HepG2 (cell line): Measurements from ENCODE around the gene CNDP1. TPM values are rescaled to one million over a fixed set of nuclear protein-coding genes. Genes with fewer than 3 reads are reported as not detected.

ENCODE experiments used
- ATAC-seq: fragments of 200-7000 bp; cut with Tn5 transposase; 3 replicates; pipeline ENCODE4 v1.9.1; 2020; ENCODE audit warnings: mild to moderate bottlenecking, moderate library complexity
- BruUV-seq: library from RNA; stranded (reverse); fragments of 400-500 nt; replicated peaks from 2 replicates; lab custom pipeline; 2021; lab: Mats Ljungman, UMichigan
- CTCF ChIA-PET: fragments of 300-600 bp; formaldehyde crosslinking; extraction: SDS; loops from one replicate; lab custom pipeline; 2021; ENCODE audit warnings: low total read pairs, inconsistent platforms, low intra/inter-chr PET ratio; lab: Yijun Ruan, JAX
- POLR2A ChIA-PET: fragments of 350-600 bp; sonication (Branson Sonifier 250); formaldehyde crosslinking; loops from one replicate; lab custom pipeline; 2020; ENCODE audit warnings: antibody characterized with exemption, inconsistent platforms; lab: Yijun Ruan, JAX
- DNase-seq: peaks from one replicate; pipeline ENCODE4 v3.0.0-alpha.2; 2015; ENCODE audit warnings: low spot score
- FAIRE-seq: peaks from 3 replicates; lab custom pipeline; 2011; peaks lifted over from hg19 to GRCh38; lab: Jason Lieb, UNC
- H2AFZ ChIP-seq: one replicate; pipeline ENCODE4 v1.6.1; 2011; ENCODE audit warnings: low read length, inconsistent platforms
- H3K27ac ChIP-seq: fragments of 300-600 bp; 3 replicates; pipeline ENCODE4 v1.8.0; 2011; ENCODE audit warnings: mixed run types, mild to moderate bottlenecking, mixed read lengths, low read length, inconsistent platforms; ENCODE audit not compliant: insufficient read depth; ENCODE audit errors: extremely low read length
- H3K27me3 ChIP-seq, 2 experiments: fragments of 200-600 bp in 1 of 2; 2 replicates in 1 of 2; 3 replicates in 1 of 2; pipeline versions ENCODE4 v1.6.0 to v1.8.0; 2011; ENCODE audit warnings: low read length in 2 of 2, mild to moderate bottlenecking in 2 of 2, moderate library complexity in 2 of 2, inconsistent platforms in 1 of 2; ENCODE audit not compliant: insufficient read depth in 2 of 2, control insufficient read depth in 1 of 2
- H3K36me3 ChIP-seq, 2 experiments: fragments of 200-600 bp in 1 of 2; replicated peaks in 1 of 2; 2 replicates in 1 of 2; 3 replicates in 1 of 2; pipeline versions ENCODE4 v1.5.1 to v1.8.0; 2011; ENCODE audit warnings: low read length in 2 of 2, inconsistent platforms in 1 of 2; ENCODE audit not compliant: insufficient read depth in 2 of 2, control insufficient read depth in 1 of 2
- H3K4me1 ChIP-seq: 2 replicates; pipeline ENCODE4 v1.5.1; 2012; ENCODE audit warnings: low read length, inconsistent platforms; ENCODE audit not compliant: insufficient read depth
- H3K4me2 ChIP-seq: 2 replicates; pipeline ENCODE4 v1.6.0; 2011; ENCODE audit warnings: low read depth, low read length, inconsistent platforms
- H3K4me3 ChIP-seq, 3 experiments: fragments of 200-600 bp in 1 of 3; sonication (generic), shearing (Covaris generic) in 1 of 3; replicated peaks in 1 of 3; 2 replicates each; pipeline ENCODE4 v1.5.1; 2011 to 2016; ENCODE audit warnings: low read length in 3 of 3, inconsistent platforms in 2 of 3, low read depth in 2 of 3, mild to moderate bottlenecking in 2 of 3, control low read depth in 1 of 3, mixed read lengths in 1 of 3; ENCODE audit not compliant: insufficient read depth in 1 of 3
- H3K79me2 ChIP-seq: one replicate; pipeline ENCODE4 v1.6.1; 2011; ENCODE audit warnings: low read length, inconsistent platforms; ENCODE audit not compliant: insufficient read depth
- H3K9ac ChIP-seq: 2 replicates; pipeline ENCODE4 v1.6.0; 2011; ENCODE audit warnings: mild to moderate bottlenecking, low read depth, low read length, inconsistent platforms; ENCODE audit not compliant: insufficient read depth
- H3K9me3 ChIP-seq: 2 replicates; pipeline ENCODE4 v1.5.1; 2012; ENCODE audit warnings: mild to moderate bottlenecking, low read length
- H4K20me1 ChIP-seq: 2 replicates; pipeline ENCODE4 v1.6.0; 2011; ENCODE audit warnings: inconsistent platforms, mild to moderate bottlenecking, low read length, moderate library complexity; ENCODE audit not compliant: insufficient read depth
- ATF7-NPFF ChIP-seq: sonication (generic); formaldehyde crosslinking; IDR thresholded peaks from 2 replicates; pipeline ENCODE4 v1.8.1; 2023; ENCODE audit warnings: mild to moderate bottlenecking, low read depth, missing genetic modification reagents, moderate library complexity
- ATM ChIP-seq: fragments of 450-650 bp; IDR thresholded peaks from 2 replicates; pipeline ENCODE4 v1.7.1; 2017; ENCODE audit warnings: mild to moderate bottlenecking, borderline replicate concordance
- CEBPB ChIP-seq: IDR thresholded peaks from 2 replicates; pipeline ENCODE4 v1.6.1; 2011; ENCODE audit warnings: low read depth, low read length, improper control_type of control experiment, borderline replicate concordance
- IRX3 ChIP-seq: sonication (generic); formaldehyde crosslinking; IDR thresholded peaks from 2 replicates; pipeline ENCODE4 v1.8.1; 2023; ENCODE audit warnings: mild to moderate bottlenecking, low read depth, missing genetic modification reagents, borderline replicate concordance
- LCORL ChIP-seq, 2 experiments: fragments of 450-650 bp in 1 of 2; sonication (generic) in 1 of 2; formaldehyde crosslinking in 1 of 2; IDR thresholded peaks; 2 replicates each; pipeline versions ENCODE4 v1.5.0 to v1.6.1; 2017 to 2020; ENCODE audit warnings: antibody characterized with exemption in 1 of 2, missing genetic modification reagents in 1 of 2
- MAFF ChIP-seq: IDR thresholded peaks from 2 replicates; pipeline ENCODE4 v1.6.1; 2011; ENCODE audit warnings: low read depth, low read length, improper control_type of control experiment
- MTF2 ChIP-seq: sonication (generic); formaldehyde crosslinking; IDR thresholded peaks from 2 replicates; pipeline ENCODE4 v1.5.0; 2020; ENCODE audit warnings: missing genetic modification reagents, borderline replicate concordance
- NCOA1 ChIP-seq: sonication (generic); formaldehyde crosslinking; IDR thresholded peaks from 2 replicates; pipeline ENCODE4 v1.9.0; 2021; ENCODE audit warnings: missing genetic modification reagents
- PPARG ChIP-seq: conservative IDR thresholded peaks from 2 replicates; pipeline ENCODE4 v1.6.1; 2016; ENCODE audit warnings: missing biosample characterization, missing genetic modification reagents
- RELA ChIP-seq: sonication (generic); formaldehyde crosslinking; IDR thresholded peaks from 2 replicates; pipeline ENCODE4 v1.4.0; 2020; ENCODE audit warnings: missing genetic modification reagents
- SIX1 ChIP-seq: sonication (generic); formaldehyde crosslinking; IDR thresholded peaks from 2 replicates; pipeline ENCODE4 v1.4.0; 2020; ENCODE audit warnings: missing genetic modification reagents, borderline replicate concordance
- ZNF558 ChIP-seq: sonication (generic); formaldehyde crosslinking; IDR thresholded peaks from 2 replicates; pipeline ENCODE4 v1.9.0; 2022; ENCODE audit warnings: mild to moderate bottlenecking, missing genetic modification reagents, borderline replicate concordance
- ZNF564 ChIP-seq: sonication (generic); formaldehyde crosslinking; IDR thresholded peaks from 2 replicates; pipeline ENCODE4 v1.8.1; 2023; ENCODE audit warnings: mild to moderate bottlenecking, missing genetic modification reagents
- ZNF598 ChIP-seq: sonication (generic); formaldehyde crosslinking; IDR thresholded peaks from 2 replicates; pipeline ENCODE4 v1.5.1; 2020; ENCODE audit warnings: mild to moderate bottlenecking, missing genetic modification reagents, borderline replicate concordance
- ZNF670 ChIP-seq: sonication (generic); formaldehyde crosslinking; IDR thresholded peaks from 2 replicates; pipeline ENCODE4 v1.8.0; 2022; ENCODE audit warnings: mild to moderate bottlenecking, missing genetic modification reagents, borderline replicate concordance
- WGBS: methylation state at CpG from one replicate; pipeline ENCODE4 v1.1.6; 2017; ENCODE audit warnings: low lambda C conversion rate; 5-methylcytosine and 5-hydroxymethylcytosine counted together
- in situ Hi-C: cut with HindIII; loops from 2 replicates; pipeline ENCODE4 v1.10.0; 2017; ENCODE audit warnings: low pct_unique_long_range_greater_than_20kb; ENCODE audit not compliant: extremely low pct_ligation_motif_present
- intact Hi-C: fragments of 100-400 bp; cut with micrococcal nuclease; formaldehyde crosslinking; loops from one replicate; pipeline ENCODE4 v1.10.0; 2022; ENCODE audit not compliant: unreplicated experiment
- polyA plus RNA-seq, 8 experiments: library from polyadenylated mRNA; depleted of rRNA in 3 of 8; stranded (reverse) in 7 of 8; unstranded in 1 of 8; fragments of >200 nt; fragmentation: Illumina TruSeq in 4 of 8; extraction: Trizol in 4 of 8; gene quantifications; 2 replicates each; pipeline versions ENCODE4 v1.2.1 to v1.2.3, GENCODE V29; 2011 to 2016; ENCODE audit warnings: low read depth in 4 of 8, missing spikeins in 1 of 8, mixed read lengths in 1 of 8; ENCODE audit not compliant: insufficient read depth in 1 of 8
- total RNA-seq, 5 experiments: library from RNA; depleted of rRNA; stranded (reverse); fragments of >200 nt; fragmentation: Illumina TruSeq; extraction: Trizol; gene quantifications; 2 replicates each; pipeline ENCODE4 v1.2.3, GENCODE V29; 2016; ENCODE audit warnings: low read depth in 1 of 5
- TF ChIP-seq, protein P1 (sequence below): IDR thresholded peaks from 2 replicates; pipeline ENCODE4 v1.6.1; 2016; ENCODE audit warnings: missing compliant biosample characterization, missing genetic modification reagents, borderline replicate concordance
- TF ChIP-seq, protein P2 (sequence below): sonication (generic); formaldehyde crosslinking; IDR thresholded peaks from 2 replicates; pipeline ENCODE4 v1.8.0; 2022; ENCODE audit warnings: missing genetic modification reagents, mild to moderate bottlenecking, moderate library complexity, borderline replicate concordance
- TF ChIP-seq, protein P3 (sequence below): conservative IDR thresholded peaks from 2 replicates; pipeline ENCODE4 v1.6.1; 2018; ENCODE audit warnings: missing genetic modification reagents

Gene CNDP1
- total and polyA plus RNA-seq, 2 of the 13 experiments (the other 11 are each of a cell fraction or from before 2014, with no cell fraction given) = 0.01 TPM; not detected in 1

DNA sequence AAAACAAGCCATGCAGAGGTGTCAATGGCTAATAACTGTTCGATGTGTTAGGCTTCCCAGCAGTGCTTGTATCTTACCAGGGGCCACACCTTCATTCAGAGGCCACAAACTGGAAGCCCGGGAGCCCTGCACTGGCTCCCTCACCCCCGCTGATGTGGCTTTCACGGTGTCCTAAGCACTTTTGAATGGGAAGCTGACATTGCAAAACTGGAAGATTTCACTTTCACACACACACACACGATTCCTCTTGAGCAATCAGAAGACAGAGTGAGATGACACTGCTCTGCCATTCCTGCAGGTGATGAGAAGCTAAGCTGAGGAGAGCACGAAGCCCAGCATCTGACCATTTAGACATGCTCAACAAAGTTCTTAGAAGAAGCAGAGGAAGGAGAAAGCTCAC is 54.7 kb downstream of the CNDP1 start (continued):
- TF ChIP-seq NCOA1 (CRISPR knock-in tag) (no peak), MAFF (peak; percentile 48), ZNF558 (CRISPR knock-in tag) (no peak), ZNF670 (no peak), MTF2 (CRISPR knock-in tag) (no peak), CEBPB (peak; percentile 41; the same call in 1 of the 2 replicates)
- TF ChIP-seq, protein P1, sequence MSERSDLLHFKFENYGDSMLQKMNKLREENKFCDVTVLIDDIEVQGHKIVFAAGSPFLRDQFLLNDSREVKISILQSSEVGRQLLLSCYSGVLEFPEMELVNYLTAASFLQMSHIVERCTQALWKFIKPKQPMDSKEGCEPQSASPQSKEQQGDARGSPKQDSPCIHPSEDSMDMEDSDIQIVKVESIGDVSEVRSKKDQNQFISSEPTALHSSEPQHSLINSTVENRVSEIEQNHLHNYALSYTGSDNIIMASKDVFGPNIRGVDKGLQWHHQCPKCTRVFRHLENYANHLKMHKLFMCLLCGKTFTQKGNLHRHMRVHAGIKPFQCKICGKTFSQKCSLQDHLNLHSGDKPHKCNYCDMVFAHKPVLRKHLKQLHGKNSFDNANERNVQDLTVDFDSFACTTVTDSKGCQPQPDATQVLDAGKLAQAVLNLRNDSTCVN (CRISPR knock-in tag) = no peak
- TF ChIP-seq, all 625 proteins: peak for 3

DNA sequence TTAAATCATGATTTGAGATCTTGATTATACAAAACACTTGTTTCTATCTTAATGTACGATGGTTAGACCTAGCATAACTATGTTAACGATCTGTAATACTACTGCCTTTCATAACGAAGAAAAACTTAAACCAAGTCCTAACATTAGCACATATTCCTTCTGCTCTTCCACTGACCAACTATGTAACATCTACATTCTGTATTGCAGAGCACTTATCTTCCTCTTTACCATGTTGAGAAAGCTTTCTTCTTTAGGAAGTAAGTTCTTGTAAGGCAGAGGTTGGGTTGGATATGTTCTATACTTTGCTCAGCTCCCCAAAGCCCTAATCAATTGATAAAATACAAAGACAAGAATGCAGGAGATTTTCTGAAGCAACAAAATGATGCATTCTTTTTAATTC is 55.5 kb downstream of the CNDP1 start:
- Histone ChIP-seq H3K79me2 (no peaks in the 10 kb centered on the region), H2AFZ (no peak overlapping the region), H3K4me3 (no peak overlapping the region), H3K36me3 (no peaks in the 10 kb centered on the region; a peak in 1 of 5 replicates), H4K20me1 (no peaks in the 10 kb centered on the region), H3K9me3 (no peaks in the 10 kb centered on the region), H3K27me3 (peaks cover 0 to 3% of the 10 kb centered on the region in 2 experiments; a peak in 3 of 5 replicates), H3K9ac (no peak overlapping the region), H3K4me1 (peaks cover 19% of the 10 kb centered on the region), H3K27ac (no peak overlapping the region), H3K4me2 (no peak overlapping the region)
- FAIRE-seq (no peak), DNase-seq (no peak), ATAC-seq (no peak)
- intact Hi-C loops (no loop called here), in situ Hi-C loops (no loop called here)
- POLR2A ChIA-PET = no interaction called here
- CTCF ChIA-PET = no interaction called here
- no TSS peak for BruUV-seq
- WGBS = 33% methylated on average over 3 of the region's 3 CpGs
- no peak for TF ChIP-seq LCORL (IDR thresholded peaks at IDR 0.05)
- TF ChIP-seq LCORL (CRISPR knock-in tag; IDR thresholded peaks at IDR 0.05) = no peak
- TF ChIP-seq, protein P2, sequence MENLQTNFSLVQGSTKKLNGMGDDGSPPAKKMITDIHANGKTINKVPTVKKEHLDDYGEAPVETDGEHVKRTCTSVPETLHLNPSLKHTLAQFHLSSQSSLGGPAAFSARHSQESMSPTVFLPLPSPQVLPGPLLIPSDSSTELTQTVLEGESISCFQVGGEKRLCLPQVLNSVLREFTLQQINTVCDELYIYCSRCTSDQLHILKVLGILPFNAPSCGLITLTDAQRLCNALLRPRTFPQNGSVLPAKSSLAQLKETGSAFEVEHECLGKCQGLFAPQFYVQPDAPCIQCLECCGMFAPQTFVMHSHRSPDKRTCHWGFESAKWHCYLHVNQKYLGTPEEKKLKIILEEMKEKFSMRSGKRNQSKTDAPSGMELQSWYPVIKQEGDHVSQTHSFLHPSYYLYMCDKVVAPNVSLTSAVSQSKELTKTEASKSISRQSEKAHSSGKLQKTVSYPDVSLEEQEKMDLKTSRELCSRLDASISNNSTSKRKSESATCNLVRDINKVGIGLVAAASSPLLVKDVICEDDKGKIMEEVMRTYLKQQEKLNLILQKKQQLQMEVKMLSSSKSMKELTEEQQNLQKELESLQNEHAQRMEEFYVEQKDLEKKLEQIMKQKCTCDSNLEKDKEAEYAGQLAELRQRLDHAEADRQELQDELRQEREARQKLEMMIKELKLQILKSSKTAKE (CRISPR knock-in tag) = no peak
- TF ChIP-seq ZNF670 = no peak
- no peak for TF ChIP-seq SIX1 (CRISPR knock-in tag)
- TF ChIP-seq ZNF598 (CRISPR knock-in tag) = no peak
- no peak for TF ChIP-seq ATM
- TF ChIP-seq, protein P3, sequence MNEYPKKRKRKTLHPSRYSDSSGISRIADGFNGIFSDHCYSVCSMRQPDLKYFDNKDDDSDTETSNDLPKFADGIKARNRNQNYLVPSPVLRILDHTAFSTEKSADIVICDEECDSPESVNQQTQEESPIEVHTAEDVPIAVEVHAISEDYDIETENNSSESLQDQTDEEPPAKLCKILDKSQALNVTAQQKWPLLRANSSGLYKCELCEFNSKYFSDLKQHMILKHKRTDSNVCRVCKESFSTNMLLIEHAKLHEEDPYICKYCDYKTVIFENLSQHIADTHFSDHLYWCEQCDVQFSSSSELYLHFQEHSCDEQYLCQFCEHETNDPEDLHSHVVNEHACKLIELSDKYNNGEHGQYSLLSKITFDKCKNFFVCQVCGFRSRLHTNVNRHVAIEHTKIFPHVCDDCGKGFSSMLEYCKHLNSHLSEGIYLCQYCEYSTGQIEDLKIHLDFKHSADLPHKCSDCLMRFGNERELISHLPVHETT (CRISPR knock-in tag) = no peak
- no peak for TF ChIP-seq ZNF564 (CRISPR knock-in tag)
- TF ChIP-seq ATF7-NPFF (CRISPR knock-in tag) = no peak
- no peak for TF ChIP-seq RELA (CRISPR knock-in tag)
- no peak for TF ChIP-seq PPARG (CRISPR knock-in tag)
- TF ChIP-seq IRX3 (CRISPR knock-in tag) = no peak
